Measurements from ENCODE around the gene MTRR. TPM values are rescaled to one million over a fixed set of nuclear protein-coding genes. Genes with fewer than 3 reads are reported as not detected.
A peak's percentile ranks its signal among the peaks of the same experiment; 100 is the strongest.
"Not testable (repeated sequence)": the region's sequence is repeated elsewhere in the genome, so short reads cannot be mapped to it uniquely, and the experiment has no call there.

Gene MTRR
- polyA plus RNA-seq, 12 donors: 21.5 to 35.8 (median 26.5) TPM; not detected in 1

DNA sequence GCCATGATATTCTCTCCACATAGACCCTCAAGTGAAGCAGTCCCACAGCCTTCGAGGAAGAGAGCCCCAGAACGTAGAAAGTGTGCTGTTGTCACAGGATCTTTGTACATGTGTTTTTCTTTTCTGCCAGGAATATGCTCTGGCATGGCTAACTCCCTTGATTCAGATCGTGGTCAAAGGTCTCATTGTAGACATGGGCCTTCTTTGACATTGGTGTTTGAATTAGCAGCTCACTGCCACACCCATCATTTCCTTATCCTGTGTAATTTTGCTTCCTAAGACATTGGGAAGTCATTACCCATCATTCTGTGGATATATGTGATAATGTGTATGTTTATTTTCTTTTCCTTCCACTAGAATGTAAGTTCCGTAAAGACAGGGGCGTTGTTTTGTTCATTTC is 25.5 kb downstream of the MTRR start:
- no peak for DNase-seq

DNA sequence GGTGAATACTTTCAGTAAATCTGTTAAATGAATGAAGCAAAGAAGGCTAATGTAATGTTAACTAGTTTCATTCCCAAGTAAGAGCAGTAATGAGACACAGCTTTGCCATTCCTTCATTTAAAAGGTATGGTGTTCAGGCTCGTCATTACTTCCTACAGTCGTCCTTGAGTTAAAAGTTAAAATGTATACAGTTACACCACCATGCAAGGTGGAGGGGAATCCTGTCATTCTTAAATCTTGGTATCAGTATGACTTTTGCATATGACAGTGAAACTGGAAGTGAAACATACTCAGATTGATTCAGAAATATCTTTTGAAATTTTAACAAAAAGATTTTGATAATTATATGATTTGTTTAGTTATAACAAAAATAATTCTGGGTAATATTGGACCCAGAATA is 25.9 kb downstream of the MTRR start:
- no peak for DNase-seq

DNA sequence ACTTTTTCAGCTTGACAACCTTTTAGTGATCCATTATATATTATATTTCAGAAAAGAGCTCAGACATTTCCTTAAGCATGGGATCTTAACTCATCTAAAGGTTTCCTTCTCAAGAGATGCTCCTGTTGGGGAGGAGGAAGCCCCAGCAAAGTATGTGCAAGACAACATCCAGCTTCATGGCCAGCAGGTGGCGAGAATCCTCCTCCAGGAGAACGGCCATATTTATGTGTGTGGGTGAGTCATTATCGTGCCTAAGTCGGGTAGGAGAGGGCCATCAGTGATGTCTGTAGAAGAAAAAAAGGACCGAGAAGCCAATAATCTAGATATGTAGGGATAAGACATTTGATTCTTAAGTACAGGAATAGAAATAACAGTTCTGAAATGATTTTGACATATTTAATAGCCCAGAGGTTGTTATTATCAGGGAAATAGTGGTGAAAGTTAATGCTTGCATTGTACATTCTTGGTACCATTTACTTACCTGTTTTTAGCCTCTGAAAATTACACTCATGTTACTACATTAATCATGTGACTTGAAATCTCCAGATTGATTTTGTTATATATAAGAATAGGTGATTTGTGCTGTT is 28.2 kb downstream of the MTRR start:
- DNase-seq: no peak

DNA sequence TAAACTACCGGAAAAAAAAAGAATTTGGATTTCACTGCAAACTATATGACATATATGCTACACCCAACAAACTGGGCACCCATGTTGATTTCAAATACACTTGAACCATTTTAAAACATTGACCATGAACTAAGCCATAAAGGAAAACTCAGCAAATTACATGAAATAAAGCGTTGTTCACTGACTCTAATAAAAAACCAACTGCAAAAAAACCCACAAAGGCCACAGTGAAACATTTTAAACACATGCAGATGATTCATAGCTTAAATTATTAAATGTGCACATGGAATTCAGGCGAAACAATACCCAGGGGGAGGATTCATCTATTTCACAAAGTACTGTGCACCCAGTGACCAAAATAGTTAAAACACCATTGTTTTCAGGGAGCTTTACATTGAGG is 33.3 kb downstream of the MTRR start:
- no peak for DNase-seq

DNA sequence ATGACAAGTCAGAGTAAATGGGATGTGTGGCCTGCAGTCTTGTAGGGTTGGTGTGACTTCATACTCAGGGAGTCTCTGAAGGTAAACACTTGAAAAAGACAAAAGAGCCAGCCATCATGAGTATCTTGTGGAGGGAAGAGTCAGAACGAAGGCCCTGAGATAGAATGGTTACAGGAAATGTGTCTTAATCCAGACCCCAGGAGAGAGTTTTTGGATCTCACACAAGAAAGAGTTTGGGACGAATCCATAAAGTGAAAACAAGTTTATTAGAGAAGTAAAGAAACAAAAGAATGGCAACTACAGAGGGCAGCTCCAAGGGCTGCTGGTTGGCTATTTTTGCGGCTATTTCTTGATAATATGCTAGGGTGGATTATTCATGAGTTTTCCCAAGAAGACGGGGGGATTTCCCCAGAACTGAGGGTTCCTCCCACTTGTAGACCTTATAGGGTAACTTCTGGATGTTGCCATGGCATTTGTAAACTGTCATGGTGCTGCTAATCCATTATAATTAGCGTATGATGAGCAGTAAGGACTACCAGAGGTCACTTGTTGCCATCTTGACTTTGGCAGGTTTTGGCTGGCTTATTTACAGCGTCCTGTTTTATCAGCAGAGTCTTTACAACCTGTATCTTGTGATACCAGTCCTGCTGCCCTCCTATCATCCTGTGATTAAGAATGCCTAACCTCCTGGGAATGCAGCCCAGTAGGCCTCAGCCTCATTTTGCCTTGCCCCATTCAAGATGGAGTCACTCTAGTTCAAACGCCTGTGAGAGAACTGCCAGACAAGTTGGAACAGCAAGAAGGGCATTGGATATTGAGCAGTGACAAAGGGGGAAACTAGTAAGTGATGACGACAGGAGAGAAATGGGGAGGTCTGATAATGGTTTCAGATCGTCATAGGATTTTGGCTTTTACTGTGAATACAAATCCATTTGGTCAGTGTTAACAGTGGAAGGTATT is 34.0 kb downstream of the MTRR start:
- DNase-seq: no peak

DNA sequence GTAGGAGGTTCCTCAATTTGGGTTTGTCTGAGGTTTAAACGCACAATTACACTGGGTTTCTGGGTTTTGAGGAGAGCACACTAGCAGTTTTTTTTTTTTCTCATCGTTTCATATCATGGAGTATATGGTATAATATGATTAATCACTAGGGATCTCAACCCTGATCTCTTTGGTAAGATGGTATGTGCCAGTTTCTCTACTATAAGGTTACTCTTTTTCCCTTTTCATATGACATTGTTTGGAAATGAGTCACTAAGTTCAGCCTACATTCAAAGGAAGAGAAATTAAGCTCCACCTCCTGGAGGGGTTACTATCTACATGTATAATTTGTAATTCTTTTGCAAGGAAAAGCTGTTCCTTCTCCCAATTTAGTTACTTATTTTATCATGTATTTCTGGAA is 35.2 kb downstream of the MTRR start:
- no peak for DNase-seq

DNA sequence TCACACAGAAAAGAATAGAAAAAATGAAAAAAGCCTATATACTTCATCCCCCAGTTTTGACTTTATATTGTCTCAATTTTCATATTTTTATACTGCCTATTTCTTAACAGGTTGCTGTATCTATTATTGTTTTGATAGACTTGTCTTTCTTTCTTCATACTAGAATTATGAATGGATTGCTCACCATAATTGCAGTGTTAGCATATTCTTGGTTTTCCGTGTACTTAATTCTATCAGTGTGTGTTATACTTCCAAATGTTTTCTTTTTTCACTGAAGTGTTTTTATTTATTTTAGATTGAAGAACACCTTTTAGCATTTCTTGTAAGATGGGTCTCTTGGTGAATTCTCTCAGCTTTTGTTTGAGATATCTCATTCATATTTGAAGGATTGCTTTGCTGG is 38.7 kb downstream of the MTRR start:
- DNase-seq: no peak

DNA sequence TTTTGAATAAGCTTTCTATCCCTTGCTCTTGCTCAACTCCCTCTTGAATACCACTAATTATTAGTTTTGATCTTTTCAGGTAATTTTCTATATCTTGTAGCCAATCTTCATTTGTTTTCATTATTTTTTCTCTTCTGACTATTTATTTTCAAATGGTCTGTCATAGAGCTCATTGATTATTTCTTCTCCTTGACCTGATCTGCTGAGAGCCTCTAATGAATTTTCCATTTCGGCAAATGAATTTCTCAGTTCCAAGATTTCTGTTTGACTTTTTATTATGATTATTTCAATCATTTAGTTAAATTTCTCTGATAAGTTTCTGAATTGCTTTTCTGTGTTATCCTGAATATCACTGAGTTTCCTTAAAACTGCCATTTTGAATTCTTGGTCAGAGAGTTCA is 39.4 kb downstream of the MTRR start:
- DNase-seq: no peak

DNA sequence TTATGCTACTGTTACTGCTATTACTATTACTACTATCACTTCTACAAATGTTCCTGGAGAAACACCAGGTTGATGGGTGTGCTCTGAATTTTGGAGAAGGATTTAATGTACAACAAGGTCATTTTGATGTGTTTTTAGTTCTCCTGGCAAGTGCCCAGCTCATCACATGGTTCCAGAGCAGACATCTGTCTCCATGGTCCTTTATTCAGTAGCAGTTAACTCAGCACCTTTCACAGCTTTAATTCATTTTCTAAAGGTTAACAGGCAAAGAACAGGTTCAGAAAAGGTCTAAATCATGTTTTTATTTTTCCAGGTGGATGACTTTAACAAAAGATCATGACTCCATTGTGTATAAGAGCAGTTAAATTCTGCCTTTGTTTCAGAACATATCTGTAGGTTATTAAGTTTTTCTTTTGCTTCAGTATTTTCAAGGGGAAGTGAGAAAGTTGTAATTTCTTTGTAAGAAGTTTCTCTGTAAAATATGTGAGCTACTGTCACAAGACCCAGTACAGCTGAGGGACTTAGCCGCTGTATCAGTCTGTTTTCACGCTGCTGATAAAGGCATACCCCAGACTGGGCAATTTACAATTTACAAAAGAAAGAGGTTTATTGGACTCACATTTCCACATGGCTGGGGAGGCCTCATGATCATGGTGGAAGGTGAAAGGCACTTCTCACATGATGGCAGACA is 41.9 kb downstream of the MTRR start:
- no peak for DNase-seq

DNA sequence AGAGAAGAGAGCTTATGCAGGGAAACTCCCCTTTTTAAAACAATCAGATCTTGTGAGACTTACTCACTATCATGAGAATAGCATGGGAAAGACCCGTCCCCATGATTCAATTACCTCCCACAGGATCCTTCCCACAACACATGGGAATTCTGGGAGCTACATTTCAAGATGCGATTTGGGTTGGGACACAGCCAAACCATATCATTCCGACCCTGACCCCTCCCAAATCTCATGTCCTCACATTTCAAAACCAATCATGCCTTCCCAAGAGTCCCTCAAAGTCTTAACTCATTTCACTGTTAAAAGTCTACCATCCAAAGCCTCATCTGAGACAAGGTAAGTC is 42.5 kb downstream of the MTRR start:
- not testable (repeated sequence) for DNase-seq

DNA sequence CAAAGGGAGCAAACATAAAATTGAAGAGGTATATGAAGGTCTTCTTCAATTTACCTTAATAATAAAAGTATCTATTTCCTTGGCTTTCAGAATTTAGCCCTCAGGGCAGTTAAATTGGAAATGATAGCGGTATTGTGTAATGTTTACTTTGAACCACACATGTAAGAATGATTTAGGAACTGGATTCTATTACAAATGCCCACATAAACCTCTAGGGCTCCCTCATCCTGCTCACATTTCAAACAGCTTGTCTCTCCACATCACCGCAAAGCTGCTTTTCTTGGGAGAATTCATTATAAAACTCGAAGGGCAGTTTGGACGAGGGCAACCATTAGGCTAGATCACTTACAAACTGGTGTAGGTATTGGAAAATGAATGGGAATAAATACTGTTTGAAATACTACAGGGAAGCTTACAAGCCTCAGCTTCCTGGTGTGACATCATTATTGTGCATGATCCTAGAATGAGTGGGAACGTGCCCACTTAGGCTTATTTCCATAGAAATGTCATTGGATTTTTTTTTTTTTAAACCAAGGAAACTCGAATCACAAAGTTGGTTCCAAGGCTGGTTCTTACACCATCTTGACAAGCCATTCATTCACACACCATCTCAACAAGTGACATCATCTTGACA is 47.3 kb downstream of the MTRR start:
- DNase-seq: no peak

DNA sequence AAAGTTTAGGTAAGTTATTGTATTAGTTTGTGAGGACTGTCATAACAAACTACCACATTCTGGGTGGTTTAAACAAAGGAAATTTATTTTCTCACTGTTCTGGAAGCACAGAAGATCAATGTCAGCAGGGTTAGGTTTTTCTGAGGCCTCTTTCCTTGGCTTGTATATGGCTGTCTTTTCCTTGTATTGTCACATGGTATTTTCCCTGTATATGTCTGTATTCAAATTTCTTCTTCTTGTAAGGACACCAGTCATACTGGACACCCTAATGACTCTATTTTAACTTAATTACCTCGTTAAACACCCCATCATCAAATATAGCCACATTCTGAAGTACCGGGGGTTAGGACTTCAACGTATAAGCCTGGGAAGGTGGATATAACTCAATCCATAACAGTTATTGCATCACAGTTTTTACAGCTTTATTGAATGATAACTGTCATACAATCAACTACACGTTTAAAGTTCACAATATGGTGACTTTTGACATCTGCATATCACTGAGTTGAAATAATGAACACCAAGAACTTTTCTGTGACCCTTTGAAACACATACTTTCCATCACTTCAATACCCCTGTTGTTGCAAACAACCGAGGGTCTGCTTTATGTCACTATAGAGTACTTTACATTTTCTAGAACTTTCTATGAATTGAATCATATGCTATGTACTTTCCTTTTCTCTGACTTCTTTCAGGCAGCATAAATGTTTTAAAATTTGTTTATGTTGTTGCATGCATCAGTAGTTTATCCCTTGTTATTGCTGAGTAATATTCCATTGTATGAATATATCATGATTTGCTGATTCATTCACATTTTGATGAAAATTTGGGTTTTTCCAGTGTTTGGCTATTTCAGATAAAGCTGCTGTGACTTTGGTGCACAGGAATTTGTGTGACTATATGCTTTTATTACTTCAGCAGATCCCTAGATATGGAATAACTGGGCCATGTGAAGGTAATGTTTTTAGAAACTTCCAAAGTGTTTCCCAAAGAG is 48.5 kb downstream of the MTRR start:
- DNase-seq: no peak

DNA sequence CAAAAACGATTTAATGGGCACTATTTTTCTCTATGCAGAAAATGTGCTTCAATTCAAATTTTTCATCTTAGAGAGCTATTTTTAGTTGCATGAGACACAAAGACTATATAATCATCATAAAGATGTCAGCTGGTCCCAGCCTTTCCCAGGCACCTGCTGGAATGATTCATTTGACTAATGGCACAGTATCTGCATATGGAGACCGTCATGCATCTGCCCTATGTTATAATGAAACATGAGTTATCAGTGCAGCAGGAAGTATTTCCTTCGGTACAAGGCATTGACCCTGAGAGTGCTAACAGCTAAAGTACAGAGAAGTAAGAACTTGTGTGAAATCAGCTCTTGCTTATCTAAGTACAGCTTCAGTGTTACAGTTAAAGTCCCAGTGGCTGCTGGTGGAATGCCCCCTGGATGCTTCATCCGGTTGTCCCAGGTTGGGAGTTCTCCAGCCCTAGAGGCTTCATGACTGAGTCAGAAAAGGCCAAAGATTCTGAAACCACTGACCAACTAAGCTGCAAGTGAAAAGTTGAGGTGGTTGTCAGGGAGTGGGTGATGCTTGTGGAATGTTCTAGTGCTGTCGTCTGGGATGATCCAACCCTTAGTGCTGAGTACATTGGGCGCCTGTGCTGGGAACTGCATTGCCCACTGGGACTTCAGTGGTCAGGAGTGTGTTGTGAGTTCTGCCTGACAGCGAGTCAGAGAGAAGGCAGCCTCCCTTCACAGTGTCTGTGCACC is 57.2 kb downstream of the MTRR start:
- no peak for DNase-seq

DNA sequence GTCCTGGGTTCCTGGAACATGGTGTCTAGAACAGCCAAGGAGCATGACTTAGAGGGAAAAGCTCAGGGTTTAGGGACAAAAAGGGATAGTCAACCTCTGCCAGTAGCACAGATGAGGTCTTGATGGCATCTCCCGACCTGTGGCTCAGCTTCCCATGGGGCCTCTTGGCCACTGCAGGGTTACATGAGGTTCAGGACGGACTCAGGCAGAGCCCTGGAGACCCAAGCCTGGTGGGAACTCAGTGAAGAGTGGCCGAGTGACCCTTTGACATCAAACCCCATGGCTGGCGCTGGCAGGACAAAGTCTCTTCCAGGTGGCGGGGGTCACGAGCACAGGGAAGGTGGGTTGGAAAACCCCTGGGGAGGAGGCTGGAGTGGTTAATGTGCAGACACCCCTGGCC is 57.8 kb downstream of the MTRR start:
- DNase-seq: no peak

DNA sequence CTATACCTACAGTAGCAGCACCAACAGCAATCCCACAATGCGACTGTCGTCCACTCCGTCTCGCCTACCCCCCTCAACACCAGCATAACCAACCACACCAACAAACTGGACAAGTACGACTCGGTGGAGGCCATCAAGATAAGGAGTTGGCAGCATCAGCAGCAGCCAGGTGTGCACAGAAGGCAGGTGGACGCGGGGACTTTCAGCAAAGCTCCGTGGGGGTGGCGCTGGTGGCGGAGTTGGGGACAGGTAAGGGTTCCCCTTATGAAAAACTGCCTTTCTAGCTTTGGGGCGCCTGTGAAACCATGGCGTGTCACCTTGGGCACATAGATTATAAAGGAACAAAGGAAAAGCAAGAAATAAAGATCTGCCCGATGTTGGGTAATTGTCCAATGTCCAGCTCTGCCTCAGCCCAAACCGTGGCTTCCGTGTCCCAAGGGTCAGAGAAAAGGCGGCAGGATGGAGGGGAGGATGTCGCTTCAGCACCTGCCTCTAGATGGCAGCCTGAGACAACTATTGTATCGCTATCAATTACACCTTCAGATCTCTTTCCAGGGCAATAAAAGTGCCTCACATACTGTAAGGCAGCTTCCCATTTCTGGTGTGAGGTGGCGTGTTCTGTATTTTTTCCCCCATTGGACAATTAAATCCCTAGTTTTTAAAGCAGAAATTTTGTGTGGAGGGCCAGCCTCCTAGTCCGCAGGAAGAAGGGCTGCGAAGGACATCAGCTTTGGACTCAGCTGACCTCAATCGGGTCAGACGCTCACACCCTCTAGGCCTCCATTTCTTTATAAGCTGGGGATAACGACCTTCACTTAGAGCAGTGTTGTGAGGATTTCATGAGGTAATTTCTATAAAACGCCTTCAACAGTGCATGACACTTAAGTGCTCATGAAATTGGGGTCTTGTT is 58.8 kb downstream of the MTRR start:
- DNase-seq: peak; percentile 66

DNA sequence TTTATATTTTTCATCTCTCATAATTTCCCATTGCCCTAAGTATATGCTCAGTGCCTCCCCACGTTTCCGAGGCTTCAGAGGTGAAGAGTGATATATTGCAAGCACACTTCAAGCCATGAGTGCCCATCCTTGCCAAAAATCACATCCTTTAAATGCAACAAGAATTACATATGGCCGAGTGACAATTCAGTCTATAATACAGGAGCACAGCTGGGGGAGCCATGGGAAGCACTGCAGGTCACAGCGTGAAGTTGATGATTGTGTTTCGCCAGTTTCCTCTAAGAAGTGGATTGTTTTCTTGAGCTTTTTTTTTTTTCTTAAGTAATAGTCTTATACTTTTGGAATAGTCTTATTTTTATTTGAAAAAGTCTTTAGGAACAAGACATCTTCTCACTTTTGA is 61.1 kb downstream of the MTRR start:
- DNase-seq: no peak

DNA sequence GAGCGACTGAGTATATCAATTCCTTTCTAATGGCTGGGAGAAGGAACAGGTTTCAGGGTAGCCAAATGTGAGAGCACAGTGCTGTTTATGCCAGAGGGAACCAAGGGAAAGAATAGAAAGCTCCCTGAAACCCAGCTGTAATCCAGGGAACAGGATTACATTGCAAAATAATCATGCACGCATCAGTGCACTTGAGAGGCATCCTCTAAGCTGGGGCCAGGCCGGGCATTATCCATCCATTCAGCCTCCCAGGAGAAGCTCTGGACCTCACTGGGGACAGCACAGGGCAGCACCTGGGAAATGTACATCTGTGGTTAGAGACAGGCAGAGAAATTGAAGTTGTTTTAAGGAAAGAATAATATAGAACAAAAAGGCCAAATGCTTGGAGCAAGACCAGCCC is 72.7 kb downstream of the MTRR start:
- no peak for DNase-seq

DNA sequence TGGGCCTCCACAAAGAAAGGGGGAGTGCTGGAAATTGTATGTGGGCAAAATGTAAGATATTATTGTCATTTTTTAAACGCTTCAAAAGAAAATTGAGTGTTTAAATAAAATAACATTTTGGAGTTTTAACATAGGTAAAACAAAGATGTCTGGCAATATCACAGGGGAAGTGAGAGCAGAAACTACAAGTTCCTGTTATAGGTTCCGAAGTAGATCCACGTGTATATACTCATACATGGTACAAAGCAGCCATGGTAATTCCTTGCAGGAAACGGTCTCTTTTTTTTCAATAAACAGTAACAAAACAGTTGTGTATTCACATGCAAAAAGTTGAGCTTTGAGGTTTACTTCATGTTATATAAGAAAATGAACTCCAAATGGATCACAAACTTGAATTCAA is 78.4 kb downstream of the MTRR start:
- no peak for DNase-seq

Measured in muscle of arm (tissue), 12 donors.